Hepatocyte (in vitro differentiated cells): ENCODE data around the gene DUOX1. TPM values are rescaled to one million over a fixed set of nuclear protein-coding genes. Genes with fewer than 3 reads are reported as not detected.

ENCODE experiments used
- DNase-seq: peaks from one replicate; pipeline ENCODE4 v3.0.0-alpha.2; 2016; ENCODE audit warnings: low spot score
- H2AFZ ChIP-seq: fragments of 200-600 bp; sonication (generic); 2 replicates; pipeline ENCODE4 v1.6.0; 2016; ENCODE audit warnings: antibody characterized with exemption, mild to moderate bottlenecking
- H3K27ac ChIP-seq: fragments of 200-600 bp; sonication (generic); 2 replicates; pipeline ENCODE4 v1.5.1; 2016; ENCODE audit warnings: mild to moderate bottlenecking
- H3K27me3 ChIP-seq: fragments of 200-600 bp; sonication (generic); 2 replicates; pipeline ENCODE4 v1.6.1; 2016
- H3K36me3 ChIP-seq: fragments of 200-600 bp; sonication (generic); replicated peaks from 2 replicates; pipeline ENCODE4 v1.5.1; 2016; ENCODE audit warnings: low read depth; ENCODE audit not compliant: insufficient read depth
- H3K4me1 ChIP-seq: fragments of 200-600 bp; sonication (generic); 2 replicates; pipeline ENCODE4 v1.5.1; 2016; ENCODE audit warnings: mild to moderate bottlenecking, moderate library complexity; ENCODE audit not compliant: insufficient read depth
- H3K4me2 ChIP-seq: fragments of 200-600 bp; sonication (generic); 2 replicates; pipeline ENCODE4 v1.6.0; 2016
- H3K4me3 ChIP-seq: fragments of 200-600 bp; sonication (generic); 2 replicates; pipeline ENCODE4 v1.5.1; 2016; ENCODE audit warnings: mild to moderate bottlenecking
- H3K79me2 ChIP-seq: fragments of 200-600 bp; sonication (generic); 2 replicates; pipeline ENCODE4 v1.6.0; 2017; ENCODE audit warnings: mild to moderate bottlenecking
- H3K9me2 ChIP-seq: fragments of 200-600 bp; sonication (generic); replicated peaks from 2 replicates; pipeline ENCODE4 v1.6.0; 2017; ENCODE audit warnings: mild to moderate bottlenecking; ENCODE audit not compliant: insufficient read depth
- H3K9me3 ChIP-seq: fragments of 200-600 bp; sonication (generic); 2 replicates; pipeline ENCODE4 v1.5.1; 2016; ENCODE audit warnings: low read depth, mild to moderate bottlenecking
- H4K20me1 ChIP-seq: fragments of 200-600 bp; sonication (generic); 2 replicates; pipeline ENCODE4 v1.6.0; 2016; ENCODE audit warnings: mild to moderate bottlenecking; ENCODE audit not compliant: insufficient read depth, poor library complexity, severe bottlenecking
- CTCF ChIP-seq: fragments of 200-600 bp; sonication (generic); IDR thresholded peaks from 2 replicates; pipeline ENCODE4 v1.5.1; 2016; ENCODE audit warnings: antibody characterized with exemption, mild to moderate bottlenecking; ENCODE audit not compliant: poor library complexity
- EZH2 ChIP-seq: fragments of 200-600 bp; sonication (generic); IDR thresholded peaks from 2 replicates; pipeline ENCODE4 v1.6.1; 2016; ENCODE audit warnings: antibody characterized with exemption, mild to moderate bottlenecking, borderline replicate concordance
- EZH2phosphoT487 ChIP-seq: fragments of 200-600 bp; sonication (generic); IDR thresholded peaks from one replicate; pipeline ENCODE4 v1.6.1; 2018; ENCODE audit warnings: antibody characterized with exemption, mild to moderate bottlenecking, low read depth, moderate library complexity; ENCODE audit not compliant: unreplicated experiment, severe bottlenecking
- WGBS: methylation state at CpG from one replicate; pipeline ENCODE4 v1.1.6; 2016; ENCODE audit warnings: low lambda C conversion rate; ENCODE audit errors: missing lambda C conversion rate; 5-methylcytosine and 5-hydroxymethylcytosine counted together
- polyA plus RNA-seq: library from polyadenylated mRNA; unstranded; fragments of >200 nt; fragmentation: Nextera tagmentation; extraction: Ambion mirVana; gene quantifications from 2 replicates; pipeline ENCODE4 v1.2.1, GENCODE V29; 2016
- total RNA-seq: library from RNA; depleted of rRNA; stranded (reverse); fragments of >200 nt; gene quantifications from 2 replicates; pipeline ENCODE4 v1.2.3, GENCODE V29; 2014

The DUOX1 gene
- total and polyA plus RNA-seq, 2 experiments from 2014 or later: 3.3 to 7.7 TPM

GRCh38 chr15:45099549-45100165 lies 30.1 kb upstream of the DUOX1 start:
- no peak overlapping the region for H3K27ac ChIP-seq
- no peak for DNase-seq
- 93% methylated on average over 22 of the region's 23 CpGs for WGBS
- no peaks in the 10 kb centered on the region for H3K79me2 ChIP-seq
- H4K20me1 ChIP-seq: no peaks in the 10 kb centered on the region
- H3K9me2 ChIP-seq: no peaks in the 10 kb centered on the region
- H3K36me3 ChIP-seq: no peaks in the 10 kb centered on the region
- no peak overlapping the region for H3K4me3 ChIP-seq
- no peaks in the 10 kb centered on the region for H3K9me3 ChIP-seq
- H3K4me1 ChIP-seq: no peaks in the 10 kb centered on the region
- no peaks in the 10 kb centered on the region for H3K27me3 ChIP-seq
- H2AFZ ChIP-seq: no peak overlapping the region
- TF ChIP-seq EZH2 (no peak), EZH2phosphoT487 (no peak), CTCF (no peak)
- H3K4me2 ChIP-seq: no peak overlapping the region

GRCh38 chr15:45100884-45101625 lies 28.7 kb upstream of the DUOX1 start:
- Histone ChIP-seq H3K9me3 (no peaks in the 10 kb centered on the region), H3K9me2 (no peaks in the 10 kb centered on the region), H3K4me2 (no peak overlapping the region), H2AFZ (no peak overlapping the region), H3K4me3 (no peak overlapping the region), H3K36me3 (no peaks in the 10 kb centered on the region), H3K27ac (no peak overlapping the region), H4K20me1 (no peaks in the 10 kb centered on the region), H3K4me1 (no peaks in the 10 kb centered on the region), H3K79me2 (no peaks in the 10 kb centered on the region), H3K27me3 (no peaks in the 10 kb centered on the region)
- 83% methylated on average over 7 of the region's 7 CpGs for WGBS
- DNase-seq: no peak
- TF ChIP-seq EZH2 (no peak), CTCF (no peak), EZH2phosphoT487 (no peak)

- no peak for DNase-seq
- Histone ChIP-seq H3K9me2 (no peaks in the 10 kb centered on the region), H4K20me1 (no peaks in the 10 kb centered on the region), H3K9me3 (no peaks in the 10 kb centered on the region), H3K4me3 (no peak overlapping the region), H3K27me3 (no peaks in the 10 kb centered on the region), H2AFZ (no peak overlapping the region), H3K79me2 (no peaks in the 10 kb centered on the region), H3K4me1 (no peaks in the 10 kb centered on the region), H3K36me3 (no peaks in the 10 kb centered on the region), H3K4me2 (no peak overlapping the region), H3K27ac (no peak overlapping the region)
- WGBS: 94% methylated on average over 12 of the region's 12 CpGs
- TF ChIP-seq EZH2phosphoT487: no peak
- no peak for TF ChIP-seq EZH2
- TF ChIP-seq CTCF: no peak
These were observed 28.0 kb upstream of the DUOX1 start for GRCh38 chr15:45101749-45102148.
